Activated CD4-positive, alpha-beta T cell treated with anti-CD3 and anti-CD28 coated beads, Interleukin-2, amount 50 U/mL, for 48 hours (primary cell): Measurements from ENCODE around the gene MID2.
A peak's percentile ranks its signal among the peaks of the same experiment; 100 is the strongest.
"Not testable (repeated sequence)": the region's sequence is repeated elsewhere in the genome, so short reads cannot be mapped to it uniquely, and the experiment has no call there.

Experiments used
- DNase-seq, 2 experiments: peaks; one replicate each; pipeline ENCODE4 v3.0.0-alpha.2; 2020

MID2 gene

DNA sequence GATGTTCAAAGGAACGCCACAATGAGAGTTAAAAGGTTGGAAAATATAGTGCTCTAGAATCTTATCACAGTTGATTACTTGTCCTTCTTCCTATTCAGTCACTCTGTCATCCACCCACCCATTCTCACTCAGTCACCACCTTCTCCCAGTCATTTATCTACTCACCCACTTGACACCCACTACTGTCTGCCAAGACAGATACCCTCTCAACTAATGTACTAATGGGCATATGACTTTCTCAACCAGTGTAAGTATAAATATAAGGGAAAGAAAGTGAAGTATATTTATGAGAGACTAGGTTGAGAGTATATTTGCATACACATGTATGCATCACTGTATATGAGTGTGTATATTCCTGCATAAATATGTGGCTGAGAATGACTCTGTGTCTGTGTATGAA, 20.0 kb downstream of the MID2 start:
- DNase-seq = peak; percentile 5 to 16

DNA sequence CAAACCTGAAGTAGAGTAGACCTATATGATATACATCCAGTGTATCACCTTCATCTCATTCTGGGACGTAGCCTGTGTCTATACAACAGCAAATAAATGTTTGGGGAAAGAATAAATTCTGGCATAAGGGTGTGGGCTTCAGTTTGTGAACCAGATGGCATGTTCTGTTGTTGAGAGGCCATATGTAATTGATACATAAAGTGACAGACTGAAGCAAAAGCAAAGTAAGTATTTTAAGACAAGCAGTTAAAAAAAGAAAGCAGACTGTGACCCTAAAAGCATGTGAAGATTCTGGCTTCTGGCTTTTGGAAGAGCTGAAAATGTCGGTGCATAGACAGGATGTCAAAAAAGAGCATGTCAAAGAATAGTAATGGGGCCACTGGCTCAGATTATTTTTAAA, 22.9 kb downstream of the MID2 start:
- DNase-seq = no peak

DNA sequence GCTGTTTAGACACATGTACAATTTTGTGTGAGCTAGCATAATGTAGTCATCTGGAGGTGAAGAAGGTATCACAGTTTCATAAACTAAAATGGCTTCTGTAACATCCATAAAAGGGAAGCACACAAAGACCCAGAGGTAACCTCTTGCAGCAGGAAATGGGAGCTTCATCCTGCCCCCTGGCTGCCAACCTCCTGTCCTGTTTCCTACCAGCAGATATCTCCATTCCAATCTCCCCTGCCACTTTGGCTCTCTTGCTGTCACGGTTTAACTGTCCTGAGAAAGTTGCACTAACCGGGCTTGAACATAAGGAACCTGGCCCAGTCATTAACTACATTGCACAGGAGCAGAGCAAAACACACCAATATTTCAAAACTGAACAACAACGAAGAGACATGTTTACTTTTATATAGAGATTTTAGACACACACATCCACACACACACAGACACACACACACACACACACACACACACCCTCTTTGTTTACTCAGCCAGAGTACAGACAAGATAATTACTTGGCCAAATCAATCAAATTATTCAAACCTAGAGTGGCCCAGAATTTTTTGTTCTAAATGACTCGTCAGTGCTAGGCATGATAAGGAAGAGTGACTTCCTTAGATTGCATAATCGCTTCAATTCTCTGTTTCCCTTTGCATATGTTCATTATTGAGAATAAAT, 24.2 kb downstream of the MID2 start:
- DNase-seq = no peak

DNA sequence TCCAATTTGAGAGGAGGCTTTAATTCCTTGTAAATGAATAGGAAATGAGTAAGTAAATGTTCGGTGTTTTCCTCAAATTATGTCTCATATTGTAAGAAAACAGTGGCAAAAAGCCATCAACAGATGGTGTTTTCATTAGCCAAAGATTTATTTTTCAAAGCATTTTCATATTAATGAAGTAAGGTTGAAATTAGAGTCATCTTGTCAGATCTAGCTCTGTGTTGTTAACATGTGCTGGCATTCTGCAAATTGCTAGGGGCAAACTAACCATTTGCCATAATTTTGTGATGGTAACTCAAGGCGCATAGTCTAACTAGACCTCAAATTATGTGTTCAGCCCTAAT, 24.7 kb downstream of the MID2 start:
- DNase-seq = no peak

DNA sequence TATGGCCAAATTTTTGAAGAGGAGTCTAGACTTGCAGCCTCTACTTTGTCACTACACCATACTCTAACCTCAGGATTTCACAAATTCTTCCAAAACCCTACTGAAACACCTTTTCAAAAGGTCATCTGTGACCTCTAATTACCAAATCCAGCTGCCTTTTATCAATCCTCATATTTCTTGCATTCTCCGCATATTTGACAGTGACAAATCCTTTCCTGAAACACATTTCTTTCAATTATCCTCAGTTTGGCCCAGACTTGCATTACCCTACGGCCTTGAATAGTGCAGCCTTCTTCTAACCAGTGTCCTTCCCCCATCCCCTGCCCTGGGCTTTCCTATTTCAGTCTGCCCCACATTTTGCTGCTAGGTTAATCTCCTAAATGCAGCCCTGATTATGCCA, 25.5 kb downstream of the MID2 start:
- no peak for DNase-seq

DNA sequence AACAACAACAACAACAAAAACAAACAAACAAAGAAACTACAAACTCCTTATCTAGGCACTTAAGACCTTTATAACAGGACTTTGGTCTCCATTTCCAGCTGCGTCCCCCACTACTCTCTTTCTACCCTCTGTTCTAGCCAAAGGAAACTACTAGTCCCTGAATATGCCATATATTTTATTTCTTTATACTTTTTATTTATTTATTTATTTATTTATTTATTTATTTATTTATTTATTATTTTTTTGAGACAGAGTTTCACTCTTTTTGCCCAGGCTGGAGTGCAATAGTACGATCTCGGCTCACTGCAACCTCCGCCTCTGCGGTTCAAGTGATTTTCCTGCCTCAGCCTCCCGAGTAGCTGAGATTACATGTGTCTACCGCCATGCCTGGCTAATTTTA, 26.0 kb downstream of the MID2 start:
- not testable (repeated sequence) for DNase-seq

DNA sequence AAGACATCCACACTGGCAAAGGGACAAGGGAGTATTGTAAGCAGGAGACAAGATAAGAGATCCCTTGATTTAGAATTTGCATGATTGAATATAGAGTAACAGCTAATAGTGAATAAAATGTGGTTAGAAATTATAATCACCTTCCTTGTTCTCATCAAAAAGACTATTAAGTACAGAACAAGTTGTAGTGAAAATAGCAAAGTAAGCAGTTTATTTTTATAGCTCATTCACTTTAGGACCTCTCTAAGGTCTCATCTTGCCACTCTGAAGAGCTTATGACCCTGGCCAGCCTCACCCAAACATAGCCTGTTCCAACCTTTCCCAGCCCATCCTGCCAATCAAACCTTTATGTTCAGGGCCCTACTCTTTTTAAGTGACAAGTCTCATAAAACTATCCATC, 30.6 kb downstream of the MID2 start:
- DNase-seq = no peak

DNA sequence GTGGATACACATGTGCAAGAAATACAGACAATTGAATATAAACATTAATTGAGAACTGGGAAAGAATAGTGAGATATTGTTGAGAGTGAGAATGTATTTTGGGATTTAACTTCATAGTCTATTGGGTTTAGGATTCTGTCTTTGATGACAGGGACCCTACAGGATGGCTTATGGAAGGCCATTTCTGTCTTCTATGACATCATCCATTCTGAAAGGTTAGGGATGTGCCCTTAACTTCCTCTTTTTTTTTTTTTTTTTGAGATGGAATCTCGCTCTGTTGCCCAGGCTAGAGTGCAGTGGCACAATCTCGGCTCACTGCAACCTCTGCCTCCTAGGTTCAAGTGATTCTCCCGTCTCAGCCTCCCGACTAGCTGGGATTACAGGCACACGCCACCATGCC, 31.4 kb downstream of the MID2 start:
- DNase-seq = not testable (repeated sequence)

DNA sequence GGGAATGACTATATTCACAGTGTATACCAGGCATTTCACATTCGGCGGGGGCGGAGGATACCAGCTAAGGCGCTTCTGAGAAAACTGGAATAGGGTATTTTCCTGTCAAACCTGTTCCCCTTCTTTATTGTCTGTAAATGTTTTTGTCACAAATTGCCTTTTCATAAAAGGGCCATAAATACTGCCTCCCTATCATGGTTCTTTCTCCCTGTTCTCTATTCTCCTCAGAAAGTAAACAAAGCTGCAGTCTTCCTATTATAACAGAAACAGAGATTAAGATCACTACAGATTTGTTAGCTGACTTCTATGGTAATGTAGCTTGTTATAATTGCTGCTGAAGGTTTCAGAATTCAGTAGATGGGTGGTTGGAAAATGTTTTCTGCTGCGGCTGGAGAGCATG, 32.2 kb downstream of the MID2 start:
- no peak for DNase-seq

DNA sequence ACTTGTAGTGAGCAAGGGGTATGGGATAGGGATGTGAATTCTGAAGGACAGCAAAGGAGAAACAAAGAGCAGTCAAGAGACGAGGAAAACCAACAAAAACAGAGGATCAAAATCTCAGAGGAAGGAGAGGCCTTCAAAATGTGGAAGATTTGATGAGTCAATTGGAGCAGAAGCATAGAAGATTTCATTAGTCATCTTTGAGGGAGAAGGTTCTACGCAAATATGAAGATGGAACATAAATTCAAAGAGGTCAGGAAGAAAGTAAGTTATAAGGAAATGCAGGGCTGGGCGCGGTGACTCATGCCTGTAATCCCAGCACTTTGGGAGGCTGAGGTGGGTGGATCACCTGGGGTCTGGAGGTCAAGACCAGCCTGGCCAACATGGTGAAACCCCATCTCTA, 35.4 kb downstream of the MID2 start:
- no peak for DNase-seq

DNA sequence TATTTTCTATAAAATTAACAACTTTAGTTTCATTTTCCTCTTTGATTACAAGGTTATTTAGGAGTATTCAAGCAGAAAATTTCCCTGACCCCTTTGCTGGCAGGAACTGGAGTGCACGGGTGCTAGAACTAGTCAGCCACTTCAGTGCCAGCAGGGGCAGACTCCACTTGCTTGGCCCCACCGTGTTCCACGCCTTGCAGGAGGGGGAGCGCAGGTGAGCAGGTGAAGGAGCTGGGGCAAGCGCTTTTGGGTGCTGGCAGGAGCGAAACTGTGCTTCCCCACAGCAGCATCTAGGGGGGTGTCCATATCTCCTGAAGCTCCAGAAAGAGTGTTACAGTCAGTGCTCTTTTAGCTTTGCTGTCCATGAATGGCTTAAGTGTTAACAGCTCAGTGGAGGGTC, 45.5 kb downstream of the MID2 start:
- DNase-seq = no peak

DNA sequence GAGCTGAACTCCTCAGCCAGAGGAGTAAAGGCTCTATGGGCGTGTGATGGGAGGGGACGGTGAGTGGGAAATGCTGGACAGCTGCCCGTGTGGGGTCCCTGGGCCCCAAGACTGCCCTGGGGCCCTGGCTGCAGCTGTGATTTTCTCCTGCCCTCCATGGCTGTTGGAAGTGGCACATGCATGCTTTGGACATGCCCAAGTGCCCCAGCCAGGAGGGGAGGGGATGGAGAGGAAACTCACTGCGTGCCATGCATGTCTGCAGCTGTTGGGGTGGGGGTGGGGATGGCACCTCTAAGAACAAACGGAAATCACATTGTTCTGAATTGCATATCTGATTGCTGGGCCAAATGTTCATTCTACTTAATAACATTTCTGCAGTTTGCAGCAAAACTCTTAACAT, 52.4 kb downstream of the MID2 start:
- no peak for DNase-seq

DNA sequence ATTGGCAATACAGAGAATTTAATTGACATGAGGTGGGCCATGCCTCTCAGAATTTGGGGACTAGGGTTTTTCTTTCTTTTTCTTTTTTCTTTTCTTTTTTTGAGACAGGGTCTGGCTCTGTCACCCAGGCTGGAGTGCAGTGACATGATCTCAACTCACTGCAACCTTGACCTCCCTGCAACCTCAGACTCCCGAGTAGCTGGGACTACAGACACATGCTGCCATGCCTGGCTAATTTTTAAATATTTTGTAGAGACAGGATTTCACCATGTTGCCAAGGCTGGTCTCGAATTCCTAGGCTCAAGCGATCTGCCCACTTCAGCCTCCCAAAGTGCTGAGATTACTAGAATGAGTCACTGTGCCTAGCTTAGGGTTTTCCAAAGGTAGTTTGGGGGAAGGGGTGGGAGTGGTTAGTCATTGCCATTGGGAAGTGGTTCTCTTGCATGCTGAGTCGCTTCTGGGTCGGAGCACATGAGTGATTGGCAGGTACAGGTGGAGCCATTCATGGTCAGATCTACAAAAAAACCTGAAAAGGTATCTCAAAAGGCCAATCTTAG, 54.5 kb downstream of the MID2 start:
- DNase-seq = no peak

DNA sequence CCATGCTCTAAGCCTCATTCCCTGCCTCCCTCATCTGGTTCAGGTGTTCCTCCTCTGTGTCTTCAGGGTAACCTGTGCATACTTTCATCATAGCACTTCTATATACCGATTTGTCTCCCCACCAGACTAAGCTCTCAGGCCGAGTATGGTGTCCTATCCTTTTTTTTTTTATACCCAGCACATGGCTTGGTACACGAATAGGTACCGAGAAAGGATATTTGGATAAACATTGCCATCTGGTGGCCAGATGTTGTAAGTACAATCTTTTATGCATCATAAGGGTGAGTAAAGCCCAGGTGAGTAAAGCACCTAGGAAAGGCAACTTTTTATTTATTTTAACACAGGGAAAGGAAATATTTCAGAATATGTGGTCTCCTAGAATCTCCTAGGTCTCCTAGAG, 68.4 kb downstream of the MID2 start:
- DNase-seq = no peak

DNA sequence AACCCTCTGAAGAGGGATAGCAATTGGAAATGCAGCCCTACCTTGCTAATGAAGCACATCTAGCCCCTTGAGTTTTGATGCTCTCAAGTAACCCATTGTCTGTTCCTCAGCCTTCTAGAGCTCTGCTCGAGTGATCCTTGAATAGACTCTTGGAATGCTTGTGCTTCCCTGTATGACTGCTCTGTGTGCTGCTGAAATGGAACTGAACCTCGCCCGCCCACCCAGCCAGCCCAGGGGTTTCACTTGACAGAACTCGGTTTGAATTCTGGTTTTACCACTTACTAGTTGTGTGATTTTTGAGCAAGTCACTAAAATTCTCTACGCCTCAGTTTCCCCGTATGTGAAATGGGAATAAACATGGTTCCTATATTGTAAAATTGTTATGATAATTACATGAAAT, 77.1 kb downstream of the MID2 start:
- no peak for DNase-seq

DNA sequence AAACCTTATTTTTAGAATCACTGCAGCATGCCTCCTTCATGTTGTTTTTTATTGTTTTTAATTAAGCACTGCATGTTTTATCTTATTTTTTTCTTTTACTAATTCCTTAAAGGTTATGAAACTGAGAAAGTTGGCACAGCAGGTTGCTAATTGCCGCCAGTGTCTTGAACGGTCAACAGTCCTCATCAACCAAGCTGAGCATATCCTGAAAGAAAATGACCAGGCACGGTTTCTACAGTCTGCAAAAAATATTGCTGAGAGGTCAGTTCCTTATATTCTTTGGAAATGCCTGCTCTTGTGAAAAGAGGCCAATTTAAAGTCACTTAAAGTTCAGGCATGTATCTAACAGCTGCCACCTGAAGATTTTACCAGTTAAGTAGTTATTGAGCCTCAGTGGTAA, 79.7 kb downstream of the MID2 start:
- DNase-seq = no peak

DNA sequence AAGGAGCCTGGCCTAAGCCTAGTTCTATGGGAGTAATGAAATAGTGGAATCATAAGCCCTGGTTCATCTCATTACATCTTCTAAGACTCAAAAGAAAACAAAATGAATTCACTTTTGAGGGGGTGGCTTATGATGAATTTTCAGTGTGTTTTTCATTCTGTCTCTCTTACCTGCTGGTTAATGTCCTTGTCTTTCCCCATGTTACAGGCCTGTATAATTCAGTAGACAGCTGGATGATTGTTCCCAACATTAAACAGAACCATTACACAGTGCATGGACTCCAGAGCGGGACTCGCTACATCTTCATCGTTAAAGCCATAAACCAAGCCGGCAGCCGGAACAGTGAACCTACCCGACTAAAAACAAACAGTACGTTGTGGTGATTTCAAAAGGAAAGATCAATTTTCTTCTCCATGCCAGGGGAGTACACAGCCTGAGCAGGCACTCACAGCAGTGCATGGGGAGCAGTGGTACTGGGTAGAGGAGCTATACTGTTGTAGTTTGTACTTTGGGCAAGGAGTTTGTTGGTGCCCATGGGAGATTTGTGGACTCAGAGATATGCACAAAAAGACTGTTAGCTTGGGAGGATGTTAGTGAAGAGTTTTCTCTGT, 98.6 kb downstream of the MID2 start:
- DNase-seq = no peak

DNA sequence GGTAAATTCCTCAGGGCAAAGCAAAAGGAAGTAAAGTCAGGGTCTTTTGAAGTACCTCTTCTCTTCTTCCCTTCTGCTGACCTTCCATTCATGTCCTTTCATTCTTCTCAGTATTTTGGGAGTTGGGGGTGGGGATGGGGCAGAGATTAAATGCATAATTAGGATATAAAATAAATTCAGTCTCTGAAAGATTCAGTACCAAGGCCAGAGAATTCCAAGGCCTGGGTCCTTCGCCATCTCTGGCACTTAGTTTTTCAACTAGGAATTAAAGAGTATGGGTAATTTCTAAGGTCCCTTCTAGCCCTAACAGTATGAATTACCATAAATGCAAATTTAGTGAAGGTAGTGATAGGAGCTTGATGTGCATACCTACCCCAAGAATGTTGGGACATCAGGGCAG, 108.6 kb downstream of the MID2 start:
- DNase-seq = no peak

DNA sequence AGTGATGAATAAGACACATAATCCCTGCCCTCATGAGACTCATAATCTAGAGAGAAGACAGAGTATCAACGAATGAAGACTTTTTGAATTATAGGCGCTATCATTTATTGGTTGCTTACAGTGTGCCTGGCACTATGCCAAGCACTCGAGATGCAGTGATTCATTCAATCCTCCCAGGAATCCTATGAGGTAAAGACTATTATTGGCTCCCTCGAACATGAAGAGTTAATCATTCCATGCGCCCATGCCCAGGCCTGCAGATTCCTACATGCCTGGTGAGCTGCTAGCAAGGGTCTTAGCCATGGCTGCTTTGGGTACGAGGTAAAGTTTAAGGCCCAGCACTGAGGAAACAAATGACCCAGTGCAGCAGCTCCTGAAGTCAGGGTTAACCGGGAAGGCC, 109.5 kb downstream of the MID2 start:
- no peak for DNase-seq

DNA sequence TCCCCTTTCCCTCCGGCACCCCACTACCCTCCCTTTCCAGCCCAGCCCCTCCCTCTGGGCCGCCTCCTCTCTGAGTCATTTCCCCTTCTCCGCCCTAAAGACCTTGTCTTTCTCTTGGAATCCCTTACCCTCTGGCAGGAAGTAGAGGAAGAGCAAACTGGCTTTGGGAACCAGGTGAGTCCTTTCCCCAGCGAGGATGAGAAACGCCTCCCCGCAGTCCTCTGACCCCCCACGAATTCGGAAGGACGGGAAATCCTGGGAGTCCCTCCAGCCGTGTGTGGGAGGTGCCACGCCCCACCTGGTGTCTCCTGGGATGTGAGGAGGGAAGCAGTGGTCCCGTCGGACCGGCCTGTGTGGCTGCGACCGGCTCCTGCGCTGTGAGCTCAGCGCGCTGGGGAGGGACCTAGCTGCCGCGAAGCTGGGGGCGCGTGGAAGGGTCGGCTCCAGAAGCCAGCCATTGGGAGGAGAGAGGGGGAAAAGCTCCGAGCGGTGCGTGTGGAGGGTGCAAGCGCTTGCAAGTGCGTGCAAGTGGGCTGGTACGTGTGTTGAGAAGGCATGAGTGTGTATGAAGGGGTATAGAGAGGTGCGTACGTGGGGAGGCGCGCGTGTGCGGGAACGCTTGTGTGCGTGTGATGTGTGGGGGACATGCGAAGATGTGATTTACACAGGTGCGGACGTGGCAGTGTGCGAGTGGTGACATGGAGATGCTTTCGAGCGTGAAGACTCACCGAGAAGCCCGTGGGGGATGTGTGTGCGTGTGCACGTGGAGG, 110.2 kb downstream of the MID2 start:
- DNase-seq = peak; percentile 0 to 3

DNA sequence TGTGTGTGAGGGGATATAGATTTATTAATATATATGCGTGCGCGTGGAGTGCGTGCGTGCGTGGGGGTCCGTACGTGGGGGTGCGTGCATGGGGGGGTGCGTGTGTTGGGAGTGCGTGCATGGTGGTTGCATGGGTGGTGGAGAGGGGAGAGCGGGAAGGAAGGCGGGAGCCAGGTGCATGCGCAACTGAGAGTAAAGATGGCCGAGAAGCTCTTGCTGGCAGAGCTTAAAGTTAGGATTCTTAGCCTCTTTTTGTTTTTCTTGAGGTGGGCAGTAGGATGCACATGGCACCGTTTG, 110.7 kb downstream of the MID2 start:
- DNase-seq = no peak

DNA sequence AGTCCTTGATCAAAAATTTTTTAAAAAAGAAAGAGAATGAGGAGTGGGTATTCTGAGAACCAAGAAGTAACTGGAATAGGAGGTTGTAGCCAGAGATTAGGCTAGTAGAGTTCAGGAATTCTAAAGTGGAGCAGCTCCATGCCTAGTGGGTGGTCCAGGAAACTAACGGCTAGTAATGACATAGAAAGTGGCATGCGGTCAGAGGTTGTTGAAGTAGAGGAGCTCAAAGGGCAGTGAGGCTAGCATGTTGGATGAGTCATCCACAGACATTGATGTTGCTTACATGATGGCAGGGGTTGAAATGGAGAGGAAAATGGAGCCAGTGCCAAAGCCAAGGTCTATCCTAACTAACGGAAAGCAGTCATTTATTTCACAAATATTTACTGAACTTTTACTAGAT, 114.4 kb downstream of the MID2 start:
- no peak for DNase-seq

DNA sequence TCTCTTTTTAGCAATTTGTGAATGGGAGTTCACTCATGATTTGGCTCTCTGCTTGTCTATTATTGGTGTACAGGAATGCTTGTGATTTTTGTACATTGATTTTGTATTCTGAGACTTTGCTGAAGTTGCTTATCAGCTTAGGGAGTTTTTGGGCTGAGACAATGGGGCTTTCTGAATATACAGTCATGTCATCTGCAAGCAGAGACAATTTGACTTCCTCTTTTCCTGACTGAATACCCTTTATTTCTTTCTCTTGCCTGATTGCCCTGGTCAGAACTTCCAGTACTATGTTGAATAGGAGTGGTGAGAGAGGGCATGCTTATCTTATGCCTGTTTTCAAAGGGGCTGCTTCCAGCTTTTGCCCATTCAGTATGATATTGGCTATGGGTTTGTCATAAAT, 129.7 kb downstream of the MID2 start:
- not testable (repeated sequence) for DNase-seq

DNA sequence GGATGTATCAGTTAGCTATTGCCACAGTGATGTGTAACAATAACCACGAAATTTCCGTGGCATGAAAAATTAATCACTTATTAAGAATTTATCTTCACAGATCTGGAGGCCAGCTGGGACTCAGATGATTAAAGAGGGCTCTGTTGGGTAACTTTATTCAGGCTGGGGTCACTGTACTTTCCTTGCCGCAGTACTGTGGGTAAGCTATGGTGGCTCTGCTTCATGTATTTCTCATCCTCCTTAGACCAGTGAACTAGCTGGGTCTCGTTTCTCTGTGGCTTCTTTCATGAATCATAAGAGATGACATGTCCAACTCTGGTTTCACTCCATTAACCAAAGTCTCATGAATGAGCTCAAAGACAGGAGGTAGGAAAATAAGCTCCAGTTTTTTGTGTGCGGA, 143.0 kb downstream of the MID2 start:
- DNase-seq = no peak

DNA sequence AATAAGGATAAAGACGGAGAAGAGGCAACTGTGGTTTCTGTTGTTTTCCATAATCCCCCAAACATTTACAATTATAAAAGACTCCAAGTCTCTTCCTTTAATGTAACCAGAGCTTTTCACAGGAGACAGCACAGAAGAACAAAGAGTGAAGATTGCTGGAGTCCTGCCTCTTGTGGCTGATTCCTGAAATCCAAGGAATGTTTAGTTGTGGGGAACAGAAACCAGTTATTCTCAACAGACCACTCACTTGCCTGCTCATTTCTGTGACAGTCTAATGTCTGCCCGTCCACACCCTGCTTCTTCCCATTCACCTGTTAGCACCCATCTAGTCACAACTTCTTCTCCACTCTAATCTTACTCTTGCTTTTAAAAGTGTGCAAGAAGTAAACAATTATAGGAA, 144.4 kb downstream of the MID2 start:
- DNase-seq = no peak
